Loucy (cell line): ENCODE measurements around the gene OR8D2.

Experiments used
- H2AFZ ChIP-seq: fragments of 200-600 bp; sonication (generic); 2 replicates; pipeline ENCODE4 v1.6.0; 2016; ENCODE audit warnings: antibody characterized with exemption, mild to moderate bottlenecking, low read length, moderate library complexity
- H3F3A ChIP-seq: fragments of 200-600 bp; 2 replicates; pipeline ENCODE4 v1.6.0; 2016; ENCODE audit warnings: antibody characterized with exemption, low read depth, mild to moderate bottlenecking
- H3K27me3 ChIP-seq: fragments of 200-600 bp; sonication (generic); 2 replicates; pipeline ENCODE4 v1.6.1; 2014; ENCODE audit warnings: low read length, mild to moderate bottlenecking; ENCODE audit not compliant: insufficient read depth, poor library complexity, severe bottlenecking
- H3K36me3 ChIP-seq: fragments of 200-600 bp; sonication (generic); 2 replicates; pipeline ENCODE4 v1.6.1; 2016; ENCODE audit warnings: low read length; ENCODE audit not compliant: insufficient read depth
- H3K4me1 ChIP-seq: fragments of 200-600 bp; sonication (generic); 2 replicates; pipeline ENCODE4 v1.5.1; 2014; ENCODE audit warnings: low read length, mild to moderate bottlenecking; ENCODE audit not compliant: insufficient read depth, poor library complexity, severe bottlenecking
- H3K4me2 ChIP-seq: fragments of 200-600 bp; sonication (generic); 2 replicates; pipeline ENCODE4 v1.6.0; 2014; ENCODE audit warnings: antibody characterized with exemption, low read length, low read depth, mild to moderate bottlenecking; ENCODE audit not compliant: poor library complexity, severe bottlenecking
- H3K4me3 ChIP-seq: fragments of 200-600 bp; sonication (generic); 2 replicates; pipeline ENCODE4 v1.5.1; 2014; ENCODE audit warnings: low read length, mild to moderate bottlenecking, mixed read lengths; ENCODE audit not compliant: poor library complexity, severe bottlenecking
- H3K79me2 ChIP-seq: fragments of 200-600 bp; sonication (generic); 2 replicates; pipeline ENCODE4 v1.6.1; 2014; ENCODE audit warnings: low read length; ENCODE audit not compliant: insufficient read depth
- H3K9ac ChIP-seq: fragments of 200-600 bp; sonication (generic); 2 replicates; pipeline ENCODE4 v1.6.0; 2014; ENCODE audit warnings: mild to moderate bottlenecking, low read depth, low read length, moderate library complexity; ENCODE audit not compliant: poor library complexity, severe bottlenecking
- H3K9me2 ChIP-seq: fragments of 200-600 bp; sonication (generic); replicated peaks from 2 replicates; pipeline ENCODE4 v1.6.1; 2016; ENCODE audit warnings: low read depth, low read length, mixed read lengths
- H3K9me3 ChIP-seq: fragments of 200-600 bp; sonication (generic); 2 replicates; pipeline ENCODE4 v1.6.1; 2014; ENCODE audit warnings: mild to moderate bottlenecking, antibody characterized with exemption, low read length, low read depth; ENCODE audit not compliant: insufficient read depth
- H4K20me1 ChIP-seq: fragments of 200-600 bp; sonication (generic); 2 replicates; pipeline ENCODE4 v1.6.0; 2014; ENCODE audit warnings: antibody characterized with exemption, low read length, mild to moderate bottlenecking; ENCODE audit not compliant: insufficient read depth, poor library complexity, severe bottlenecking
- EZH2phosphoT487 ChIP-seq: fragments of 200-600 bp; IDR thresholded peaks from 2 replicates; pipeline ENCODE4 v1.6.1; 2018; ENCODE audit warnings: antibody characterized with exemption, mild to moderate bottlenecking, moderate library complexity, borderline replicate concordance
- TF ChIP-seq, protein P1 (sequence below): fragments of 200-600 bp; sonication (generic); conservative IDR thresholded peaks from 2 replicates; pipeline ENCODE4 v1.5.1; 2014; ENCODE audit warnings: mild to moderate bottlenecking, antibody characterized with exemption, low read length

OR8D2 gene

DNA sequence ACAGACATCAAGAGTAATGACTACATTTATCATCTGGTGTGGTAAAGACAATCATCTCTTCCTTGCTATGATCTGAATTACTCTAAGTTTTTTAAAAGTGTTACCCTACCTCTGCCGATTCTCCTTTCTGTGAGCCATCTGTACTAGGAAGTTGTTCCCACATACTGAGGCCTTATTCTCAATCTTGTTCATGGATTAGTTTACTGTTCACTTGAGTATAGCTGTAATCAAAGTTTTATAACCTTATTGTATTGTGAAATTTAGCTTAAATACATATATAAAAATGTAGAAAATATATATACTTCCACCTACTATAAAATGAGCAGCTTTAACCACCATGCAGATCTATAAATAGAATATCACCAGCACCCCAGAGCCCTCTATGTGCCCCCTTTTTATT, 2.4 kb upstream of the OR8D2 start:
- no peak overlapping the region for H3K4me3 ChIP-seq
- no peaks in the 10 kb centered on the region for H3K36me3 ChIP-seq
- H3F3A ChIP-seq = no peaks in the 10 kb centered on the region
- H3K9me2 ChIP-seq = 0 out of 2 replicates have a peak, but pooled peaks cover 3% of the 10 kb centered on the region
- no peak overlapping the region for H3K4me2 ChIP-seq
- no peak overlapping the region for H2AFZ ChIP-seq
- H3K9ac ChIP-seq = no peak overlapping the region
- H3K79me2 ChIP-seq = no peaks in the 10 kb centered on the region
- H4K20me1 ChIP-seq = no peaks in the 10 kb centered on the region
- H3K27me3 ChIP-seq = no peaks in the 10 kb centered on the region
- H3K9me3 ChIP-seq = no peaks in the 10 kb centered on the region
- H3K4me1 ChIP-seq = no peaks in the 10 kb centered on the region
- no peak for TF ChIP-seq EZH2phosphoT487
- TF ChIP-seq, protein P1, sequence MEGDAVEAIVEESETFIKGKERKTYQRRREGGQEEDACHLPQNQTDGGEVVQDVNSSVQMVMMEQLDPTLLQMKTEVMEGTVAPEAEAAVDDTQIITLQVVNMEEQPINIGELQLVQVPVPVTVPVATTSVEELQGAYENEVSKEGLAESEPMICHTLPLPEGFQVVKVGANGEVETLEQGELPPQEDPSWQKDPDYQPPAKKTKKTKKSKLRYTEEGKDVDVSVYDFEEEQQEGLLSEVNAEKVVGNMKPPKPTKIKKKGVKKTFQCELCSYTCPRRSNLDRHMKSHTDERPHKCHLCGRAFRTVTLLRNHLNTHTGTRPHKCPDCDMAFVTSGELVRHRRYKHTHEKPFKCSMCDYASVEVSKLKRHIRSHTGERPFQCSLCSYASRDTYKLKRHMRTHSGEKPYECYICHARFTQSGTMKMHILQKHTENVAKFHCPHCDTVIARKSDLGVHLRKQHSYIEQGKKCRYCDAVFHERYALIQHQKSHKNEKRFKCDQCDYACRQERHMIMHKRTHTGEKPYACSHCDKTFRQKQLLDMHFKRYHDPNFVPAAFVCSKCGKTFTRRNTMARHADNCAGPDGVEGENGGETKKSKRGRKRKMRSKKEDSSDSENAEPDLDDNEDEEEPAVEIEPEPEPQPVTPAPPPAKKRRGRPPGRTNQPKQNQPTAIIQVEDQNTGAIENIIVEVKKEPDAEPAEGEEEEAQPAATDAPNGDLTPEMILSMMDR = no peak

GRCh38 chr11:124315052-124315451, 4.9 kb downstream of the OR8D2 start:
- H3K9ac ChIP-seq = no peak overlapping the region
- H2AFZ ChIP-seq = no peak overlapping the region
- H3K9me2 ChIP-seq = 0 out of 2 replicates have a peak, but pooled peaks cover 3% of the 10 kb centered on the region
- no peaks in the 10 kb centered on the region for H3K9me3 ChIP-seq
- no peaks in the 10 kb centered on the region for H3F3A ChIP-seq
- no peaks in the 10 kb centered on the region for H3K4me1 ChIP-seq
- TF ChIP-seq, protein P1 = no peak
- no peak for TF ChIP-seq EZH2phosphoT487
- no peaks in the 10 kb centered on the region for H3K27me3 ChIP-seq
- H3K4me2 ChIP-seq = no peak overlapping the region
- H3K4me3 ChIP-seq = no peak overlapping the region
- no peaks in the 10 kb centered on the region for H3K36me3 ChIP-seq
- no peaks in the 10 kb centered on the region for H3K79me2 ChIP-seq
- no peaks in the 10 kb centered on the region for H4K20me1 ChIP-seq

DNA sequence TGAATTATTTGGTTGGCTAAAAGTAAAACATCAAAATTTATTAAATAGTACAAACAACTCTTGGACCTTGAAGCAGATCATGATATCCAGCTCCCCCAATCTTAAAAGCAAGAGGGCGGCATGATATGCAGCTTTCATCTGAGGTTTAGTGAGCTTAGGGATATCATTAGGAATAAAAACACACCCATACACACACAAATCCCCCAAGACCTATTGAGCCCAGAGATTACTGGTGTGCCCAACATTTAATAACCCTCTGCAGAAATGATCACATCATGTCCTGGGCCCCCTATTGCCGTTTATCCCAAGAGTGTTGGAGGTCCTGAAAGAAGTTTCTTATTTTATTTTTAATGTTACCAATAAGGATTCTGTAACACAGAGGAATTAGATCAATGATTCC, 6.1 kb downstream of the OR8D2 start, which contains the start of gene OR8D1:
TSS of gene OR8D1 (minus strand) at position 101 of the 400 bp plus-strand sequence. CDS start 3,183 bp downstream, outside the sequence.
- H3K4me3 ChIP-seq = no peak within 1 kb of the TSS
- H3K79me2 ChIP-seq = no peaks in the 10 kb centered on the region
- no peak within 1 kb of the TSS for H3K9ac ChIP-seq
- H4K20me1 ChIP-seq = no peaks in the 10 kb centered on the region
- H3K27me3 ChIP-seq = no peaks in the 10 kb centered on the region
- H3K4me2 ChIP-seq = no peak within 1 kb of the TSS
- no peaks in the 10 kb centered on the region for H3K9me3 ChIP-seq
- H3K36me3 ChIP-seq = no peaks in the 10 kb centered on the region
- no peak within 1 kb of the TSS for H2AFZ ChIP-seq
- no peaks in the 10 kb centered on the region for H3F3A ChIP-seq
- H3K4me1 ChIP-seq = no peaks in the 10 kb centered on the region
- 0 out of 2 replicates have a peak, but pooled peaks cover 3% of the 10 kb centered on the region for H3K9me2 ChIP-seq
- TF ChIP-seq EZH2phosphoT487 = no peak
- TF ChIP-seq, protein P1 = no peak
